ENCODE results near the gene SNTG2.
"Not testable (repeated sequence)": the region's sequence is repeated elsewhere in the genome, so short reads cannot be mapped to it uniquely, and the experiment has no call there.

Gene SNTG2

GRCh38 chr2:1394709-1395408, 444.2 kb downstream of the SNTG2 start:
- no peak for DNase-seq

GRCh38 chr2:1397350-1397749, 446.7 kb downstream of the SNTG2 start:
- DNase-seq: no peak

- DNase-seq: no peak
Measured at GRCh38 chr2:1398191-1398590, 447.5 kb downstream of the SNTG2 start.

GRCh38 chr2:1400943-1401735, 450.5 kb downstream of the SNTG2 start:
- DNase-seq: no peak

- DNase-seq: no peak
Measured at GRCh38 chr2:1402064-1402463, 451.4 kb downstream of the SNTG2 start.

- no peak for DNase-seq
Measured at GRCh38 chr2:1403565-1403964, 452.9 kb downstream of the SNTG2 start.

- no peak for DNase-seq
Measured at GRCh38 chr2:1405124-1405523, 454.5 kb downstream of the SNTG2 start.

- DNase-seq: no peak
Measured at GRCh38 chr2:1405967-1406366, 455.3 kb downstream of the SNTG2 start.

GRCh38 chr2:1406434-1406833, 455.8 kb downstream of the SNTG2 start:
- DNase-seq: no peak

- DNase-seq: no peak
Measured at GRCh38 chr2:1407950-1408675, 457.5 kb downstream of the SNTG2 start.

- DNase-seq: no peak
Measured at GRCh38 chr2:1413156-1413710, 462.6 kb downstream of the SNTG2 start, which contains the start of gene TPO. TPO (plus strand) TSS chr2:1413463; CDS start chr2:1414409, 946 bp downstream.

- DNase-seq: no peak
Measured at GRCh38 chr2:1414121-1414520, 463.5 kb downstream of the SNTG2 start.

- not testable (repeated sequence) for DNase-seq
Measured at GRCh38 chr2:1414901-1415300, 464.3 kb downstream of the SNTG2 start.

GRCh38 chr2:1415501-1415900, 464.9 kb downstream of the SNTG2 start:
- no peak for DNase-seq

Measured in NCI-H146 (cell line).